Femur (tissue), 1 donor: Measurements from ENCODE around the gene ZFHX3.

Source experiments
- DNase-seq: peaks from one replicate; pipeline ENCODE4 v3.0.0-alpha.2; 2017

Gene ZFHX3

DNA sequence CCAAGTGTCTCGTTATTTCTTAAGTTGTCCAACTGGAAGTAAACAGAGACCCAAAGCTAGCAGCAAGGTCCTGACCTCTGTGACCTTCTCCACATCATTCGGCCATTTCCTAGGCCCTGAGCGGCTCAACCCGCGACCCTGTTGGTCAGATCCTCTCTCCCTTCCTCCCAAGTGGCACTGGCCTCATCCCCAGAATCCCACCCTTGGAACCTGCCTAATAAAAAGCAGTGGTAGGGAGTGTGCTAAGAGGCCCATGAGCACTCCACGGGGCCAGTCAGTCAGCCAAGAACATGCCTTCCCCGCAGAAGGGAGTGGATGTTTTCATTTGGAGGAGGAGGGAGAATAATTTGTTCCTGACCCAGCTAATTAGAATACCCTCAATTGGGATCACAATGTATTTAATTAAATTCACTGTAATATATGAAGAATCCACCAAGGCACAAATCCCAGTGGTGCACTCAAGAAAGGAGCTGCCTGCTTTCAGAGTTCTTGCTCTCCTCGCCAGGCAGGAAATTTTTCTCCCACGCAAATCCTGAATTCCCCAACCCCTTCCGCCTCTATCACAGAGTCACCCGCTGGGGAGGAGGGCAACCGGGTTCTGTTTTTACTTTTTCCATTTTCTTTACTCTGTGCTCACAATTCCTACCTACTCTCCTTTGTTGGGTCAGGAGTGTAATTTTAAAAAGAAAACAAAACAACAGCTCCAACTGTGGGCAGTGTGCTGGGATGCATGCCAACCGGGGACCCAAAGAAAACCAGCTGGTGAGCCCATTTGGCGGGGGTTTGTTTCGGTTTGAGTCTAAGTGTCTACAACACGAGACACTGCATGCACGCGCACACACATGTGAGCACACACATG, 153.4 kb downstream of the ZFHX3 start:
- DNase-seq, result peak; percentile 44

DNA sequence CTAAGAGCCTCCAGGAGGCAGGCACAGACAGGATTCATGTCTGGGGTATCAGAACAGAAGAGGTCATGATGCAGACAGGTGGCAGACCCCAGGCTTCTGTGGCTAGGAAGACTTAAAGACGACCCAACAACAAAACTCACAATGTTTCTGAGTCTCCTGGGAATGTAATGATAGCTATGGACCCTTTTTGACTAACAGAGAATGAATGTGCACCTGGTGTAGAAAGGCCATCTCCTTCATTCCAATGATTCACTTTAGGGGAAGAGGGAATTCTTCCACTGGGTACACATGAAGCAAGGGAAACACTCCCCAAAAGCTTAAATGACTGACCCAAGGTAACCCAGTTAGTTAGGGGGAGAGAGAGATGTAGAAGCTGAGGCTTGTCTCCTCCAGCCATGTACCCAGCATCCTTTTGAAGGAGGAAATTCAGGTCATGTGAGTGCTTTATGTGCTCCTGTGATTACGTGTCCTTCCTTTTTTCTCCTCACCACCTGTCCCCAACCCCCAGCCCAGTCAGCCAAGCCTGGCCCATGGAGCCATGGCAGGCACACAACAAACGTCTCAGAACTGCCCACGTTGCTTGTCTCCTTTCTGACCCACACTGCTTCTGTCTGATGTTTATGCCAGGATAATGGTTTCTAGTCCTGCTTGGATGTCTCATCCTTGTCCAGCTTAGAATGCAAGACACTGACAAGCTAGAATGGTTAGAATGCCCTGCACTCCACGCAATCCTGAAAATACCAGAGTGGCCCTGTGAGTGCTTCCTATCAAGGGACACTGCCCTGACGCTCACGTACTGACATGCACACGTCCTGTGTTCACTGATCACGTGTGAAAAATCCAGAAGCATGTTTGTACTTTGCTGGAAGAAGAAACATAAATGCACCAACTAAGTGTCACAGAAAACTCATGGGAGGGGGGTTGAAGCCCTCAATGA, 156.4 kb downstream of the ZFHX3 start:
- no peak for DNase-seq

DNA sequence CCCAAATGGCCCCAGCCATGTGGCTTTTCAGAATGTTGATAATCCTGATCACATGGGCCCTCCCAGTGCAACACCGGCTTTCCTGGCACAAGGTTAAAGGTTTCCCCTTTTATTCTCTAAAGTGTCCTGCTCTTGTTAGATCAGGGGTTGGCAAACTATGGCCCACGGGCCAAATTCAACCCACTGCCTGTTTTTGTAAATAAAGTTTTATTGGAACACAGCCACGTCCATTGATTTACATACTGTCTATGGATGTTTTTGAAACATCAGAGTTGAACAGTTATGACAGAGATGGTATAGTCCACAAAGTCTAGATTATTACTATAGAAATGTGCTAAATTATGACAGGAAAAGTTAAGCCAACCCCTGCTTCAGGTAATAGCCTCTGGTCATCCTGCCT, 157.3 kb downstream of the ZFHX3 start:
- no peak for DNase-seq

DNA sequence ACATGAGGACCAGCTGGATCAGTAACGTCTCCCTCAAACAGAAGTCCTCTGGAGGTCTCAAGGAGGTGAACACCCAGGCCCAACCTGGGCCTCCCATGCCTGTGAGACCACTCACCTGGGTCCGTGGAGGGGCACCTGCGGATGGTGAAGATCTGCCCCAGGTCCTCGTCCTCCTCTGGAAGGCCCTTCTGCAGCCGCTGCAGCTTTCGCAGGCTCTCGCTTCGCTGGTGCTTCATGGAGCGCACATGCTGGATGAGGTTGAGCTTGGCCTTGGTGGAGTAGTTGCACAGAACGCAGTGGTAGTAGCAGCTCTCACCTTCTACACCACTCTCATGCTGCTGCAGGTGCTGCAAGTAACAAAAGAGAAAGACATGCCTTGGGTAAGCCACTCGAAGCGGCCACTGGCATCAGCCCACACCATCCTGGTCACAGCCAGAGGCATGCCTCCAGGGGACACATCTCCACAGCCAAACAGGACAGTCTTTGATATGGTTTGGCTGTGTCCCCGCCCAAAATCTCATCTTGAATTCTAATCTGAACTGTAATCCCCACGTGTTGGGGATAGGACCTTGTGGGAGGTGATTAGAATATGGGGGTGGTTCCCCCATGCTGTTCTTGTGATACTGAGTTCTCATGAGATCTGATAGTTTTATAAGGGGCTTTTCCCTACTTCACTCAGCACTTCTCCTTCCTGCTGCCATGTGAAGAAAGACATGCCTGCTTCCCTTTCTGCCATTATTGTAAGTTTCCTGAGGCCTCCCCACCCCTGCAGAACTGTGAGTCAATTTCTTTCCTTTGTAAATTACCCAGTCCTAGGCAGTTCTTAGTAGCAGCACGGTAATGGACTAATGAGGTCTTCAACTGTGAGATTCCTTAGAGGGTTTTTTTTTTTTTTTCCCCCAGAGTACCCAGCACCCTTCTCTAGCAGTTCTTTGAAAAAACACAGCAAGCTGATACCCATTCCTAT, 158.0 kb downstream of the ZFHX3 start:
- no peak for DNase-seq

DNA sequence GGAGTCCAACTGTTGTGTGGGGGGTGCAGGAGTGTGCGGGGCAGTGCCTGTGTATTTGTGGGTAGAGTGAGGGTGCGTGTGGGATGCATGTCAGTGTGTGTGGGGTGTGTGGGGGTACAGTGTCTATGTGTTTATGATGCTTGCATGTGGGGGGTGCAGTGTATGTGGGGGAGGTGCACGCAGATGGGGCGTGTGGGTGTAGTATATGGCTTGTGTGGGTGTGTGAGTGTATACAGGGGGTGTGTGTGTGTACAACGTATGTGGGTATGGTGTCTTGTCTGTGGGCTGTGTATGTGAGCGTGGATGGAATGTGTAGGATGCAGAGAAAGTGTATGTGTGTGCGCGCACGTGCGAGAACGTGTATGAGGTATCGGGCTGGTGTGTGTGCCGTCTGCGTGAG, 160.4 kb downstream of the ZFHX3 start:
- no peak for DNase-seq

DNA sequence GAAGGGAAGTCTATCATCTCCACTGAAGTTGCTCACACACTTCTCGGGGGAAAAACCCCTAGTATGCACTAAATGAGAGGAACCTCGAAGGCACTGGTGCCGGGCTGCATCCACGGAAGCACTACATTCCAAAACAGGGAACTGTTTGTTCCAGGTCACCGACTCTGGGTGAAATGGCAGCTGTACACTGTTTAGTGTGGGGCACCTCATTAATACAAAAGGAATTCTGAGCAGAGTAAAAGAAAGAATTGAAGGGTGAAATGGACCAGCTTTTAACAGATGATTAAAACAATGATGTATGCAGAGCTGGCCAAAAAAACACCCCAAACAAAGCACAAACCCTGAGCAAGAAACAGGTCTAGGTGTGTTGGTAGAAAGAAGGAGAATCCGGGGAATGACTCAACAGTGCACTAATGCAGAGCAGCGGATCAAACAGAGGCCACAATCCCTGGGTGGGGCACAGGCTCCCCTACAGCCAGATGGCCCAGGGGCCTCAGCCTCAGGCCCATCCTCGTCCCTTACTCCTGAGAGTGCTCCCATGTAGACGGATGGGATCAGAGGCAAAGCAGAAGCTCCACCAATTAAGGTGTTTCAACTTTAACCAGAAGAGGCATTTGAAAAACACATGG, 161.5 kb downstream of the ZFHX3 start:
- no peak for DNase-seq

DNA sequence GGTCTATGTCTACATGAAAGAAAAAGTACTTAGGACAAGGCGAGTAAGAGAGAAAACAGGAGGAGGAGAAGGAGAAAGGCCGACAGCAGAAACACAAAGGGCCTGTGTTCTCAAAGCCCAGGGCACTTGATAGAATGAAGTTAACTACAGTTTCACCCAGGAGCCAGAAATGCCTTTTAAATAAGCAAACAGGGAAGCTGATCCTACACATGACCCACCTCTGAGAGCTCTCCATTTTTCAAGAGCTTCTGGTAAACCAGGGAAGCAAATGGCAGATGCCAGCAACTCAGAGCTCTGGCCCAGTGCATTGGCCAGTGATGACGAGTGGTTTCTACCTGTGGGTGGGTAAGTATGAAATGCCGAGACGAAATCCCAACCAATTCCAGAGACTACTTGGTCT, 163.4 kb downstream of the ZFHX3 start:
- no peak for DNase-seq

DNA sequence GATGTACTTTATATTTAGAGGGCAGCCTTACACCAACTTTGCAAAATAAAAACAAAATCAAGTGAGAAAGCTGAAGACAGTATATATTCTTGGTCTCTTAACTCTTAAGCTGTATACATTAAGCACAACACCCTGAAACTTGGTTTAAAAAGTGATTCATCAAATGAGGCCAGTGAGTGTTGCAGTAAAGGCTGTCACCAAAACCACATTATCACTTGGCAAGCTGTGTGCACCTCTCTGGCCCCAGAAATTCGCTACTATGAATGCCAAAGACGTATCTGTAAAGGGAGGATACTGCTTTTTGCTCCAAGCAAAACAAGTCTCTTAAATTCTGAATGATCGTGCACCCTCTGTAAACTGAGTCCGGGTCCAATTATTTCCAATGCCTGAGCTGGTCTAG, 163.9 kb downstream of the ZFHX3 start:
- DNase-seq, result no peak

DNA sequence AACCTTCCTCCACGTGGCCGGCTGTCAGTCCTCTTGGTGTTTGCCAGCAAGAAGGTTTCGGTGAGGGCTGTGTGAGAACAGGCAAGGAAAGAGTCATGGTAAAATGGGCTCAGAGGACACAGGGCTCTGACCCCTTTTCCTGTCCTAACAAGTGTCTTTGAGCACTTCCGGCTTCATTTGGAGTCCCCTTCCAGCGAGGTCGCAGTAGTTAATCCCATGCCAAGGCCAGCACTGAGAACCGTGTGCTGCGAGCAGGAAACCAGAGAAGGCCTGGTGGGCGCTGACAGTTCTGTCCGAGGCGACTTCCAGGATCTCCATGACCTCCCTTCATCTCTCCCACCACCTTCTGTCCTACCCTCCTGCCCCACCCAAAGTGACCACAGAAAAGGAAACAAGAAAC, 168.1 kb downstream of the ZFHX3 start:
- DNase-seq, result no peak

DNA sequence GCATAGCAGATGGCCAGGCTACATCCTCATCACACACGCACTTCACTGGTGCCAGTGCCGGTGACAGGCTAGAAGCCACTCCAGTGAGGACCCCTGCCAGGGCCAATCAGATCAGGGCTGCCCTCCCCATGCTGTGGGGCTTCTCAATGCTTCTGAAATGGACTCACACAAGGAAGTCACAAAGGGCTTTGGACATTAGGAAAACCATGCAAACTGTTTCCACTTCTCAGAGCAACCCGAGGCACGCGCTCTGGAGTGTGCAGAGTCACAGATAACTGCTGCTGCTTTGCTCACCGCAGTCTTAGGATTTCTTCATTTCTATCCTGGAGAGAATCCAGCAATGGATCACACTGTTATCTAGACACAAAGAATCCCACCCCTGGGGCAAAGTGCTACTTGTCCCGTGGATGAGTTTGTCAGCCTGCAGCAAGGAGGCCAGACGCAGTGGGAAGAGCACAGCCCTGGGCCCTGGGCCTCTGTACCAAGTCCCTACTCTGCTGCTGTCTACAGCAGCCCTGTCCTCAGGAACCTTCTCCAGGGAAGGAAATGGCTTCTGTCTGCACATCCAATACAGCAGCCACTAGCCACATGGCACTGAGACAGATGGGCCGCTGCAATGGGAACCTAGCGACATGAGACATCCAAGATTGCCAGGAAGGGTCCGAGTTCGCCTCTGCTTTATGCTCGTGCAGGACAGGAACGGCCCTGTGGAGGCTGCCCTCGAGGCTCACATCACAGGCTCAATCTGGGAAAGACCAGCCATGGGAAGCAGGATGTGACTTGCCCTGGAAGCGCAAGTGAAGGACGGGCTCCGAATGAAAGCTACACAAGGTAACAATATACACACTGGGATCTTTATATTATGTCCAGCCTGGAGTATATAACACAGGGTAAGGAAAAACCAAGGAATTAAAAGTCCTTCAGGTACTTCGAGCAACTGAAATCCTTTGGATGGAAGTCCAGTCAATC, 169.3 kb downstream of the ZFHX3 start:
- no peak for DNase-seq

DNA sequence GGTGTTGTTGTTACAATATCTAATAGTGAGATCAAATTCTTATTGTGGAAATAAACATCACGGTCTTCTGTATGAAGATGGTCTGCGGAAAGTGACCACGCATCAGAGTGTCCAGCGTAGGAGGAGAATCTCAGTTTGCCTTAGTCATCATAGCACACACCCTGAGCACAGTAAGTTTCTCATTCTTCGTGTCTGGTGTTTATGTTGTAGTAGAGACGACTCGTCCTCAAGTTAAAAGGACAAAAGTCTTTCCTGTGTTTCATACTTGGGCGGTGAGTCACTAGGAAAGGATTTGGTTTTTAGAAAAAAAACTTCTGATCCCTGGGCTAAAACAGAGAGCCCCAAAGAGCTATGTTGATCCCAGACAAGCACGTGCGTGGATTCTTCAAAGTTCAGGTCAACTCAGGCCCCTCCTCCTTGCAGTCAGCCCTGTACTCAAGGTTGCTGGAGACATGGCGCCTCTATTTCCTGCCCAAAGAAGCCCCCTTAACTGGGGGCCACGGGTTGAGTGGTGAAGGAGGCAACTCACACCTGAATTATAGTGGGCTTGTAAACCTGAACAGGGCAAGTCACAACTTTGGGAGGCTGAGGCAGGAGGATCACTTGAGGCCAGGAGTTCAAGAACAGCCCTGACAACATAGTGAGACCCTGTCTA, 170.4 kb downstream of the ZFHX3 start:
- DNase-seq, result no peak

DNA sequence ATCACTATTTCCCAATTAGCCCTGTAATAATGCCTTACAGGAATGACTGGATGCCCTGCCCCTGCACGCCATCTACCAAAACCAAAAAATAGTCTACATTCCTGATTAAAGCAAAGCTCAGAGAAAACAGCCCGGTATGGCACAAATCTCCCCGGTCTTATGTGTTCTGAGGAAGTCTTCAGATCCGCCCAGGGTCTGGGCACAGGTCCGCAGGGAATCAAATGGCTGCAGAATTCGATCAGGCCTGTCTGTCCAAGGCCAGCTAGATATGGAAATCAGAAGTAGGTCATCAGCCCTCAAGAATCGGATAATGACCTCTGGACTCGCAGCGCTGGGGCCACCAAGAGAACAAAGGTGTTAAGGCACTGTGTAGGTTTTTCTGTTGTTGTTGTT, 171.0 kb downstream of the ZFHX3 start:
- no peak for DNase-seq

DNA sequence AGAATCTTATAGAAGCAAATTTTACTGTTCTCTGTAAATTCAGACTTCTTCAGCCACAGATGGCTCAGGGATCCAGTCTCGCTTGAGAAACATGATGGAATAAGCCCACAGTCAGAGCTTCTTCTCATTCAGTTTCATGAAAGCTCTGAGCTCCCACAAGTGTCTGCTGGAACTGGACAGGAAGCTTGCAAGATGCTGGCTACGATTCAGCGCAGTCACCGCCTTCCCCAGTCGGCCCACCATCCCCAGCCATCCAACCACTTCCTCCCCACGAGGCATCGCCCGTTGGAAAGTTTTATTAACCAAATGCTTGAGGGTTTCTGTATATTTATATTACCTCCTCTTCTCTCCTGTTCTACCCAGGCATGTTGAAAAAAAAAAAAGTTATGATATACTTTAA, 171.7 kb downstream of the ZFHX3 start:
- peak; percentile 85 for DNase-seq

DNA sequence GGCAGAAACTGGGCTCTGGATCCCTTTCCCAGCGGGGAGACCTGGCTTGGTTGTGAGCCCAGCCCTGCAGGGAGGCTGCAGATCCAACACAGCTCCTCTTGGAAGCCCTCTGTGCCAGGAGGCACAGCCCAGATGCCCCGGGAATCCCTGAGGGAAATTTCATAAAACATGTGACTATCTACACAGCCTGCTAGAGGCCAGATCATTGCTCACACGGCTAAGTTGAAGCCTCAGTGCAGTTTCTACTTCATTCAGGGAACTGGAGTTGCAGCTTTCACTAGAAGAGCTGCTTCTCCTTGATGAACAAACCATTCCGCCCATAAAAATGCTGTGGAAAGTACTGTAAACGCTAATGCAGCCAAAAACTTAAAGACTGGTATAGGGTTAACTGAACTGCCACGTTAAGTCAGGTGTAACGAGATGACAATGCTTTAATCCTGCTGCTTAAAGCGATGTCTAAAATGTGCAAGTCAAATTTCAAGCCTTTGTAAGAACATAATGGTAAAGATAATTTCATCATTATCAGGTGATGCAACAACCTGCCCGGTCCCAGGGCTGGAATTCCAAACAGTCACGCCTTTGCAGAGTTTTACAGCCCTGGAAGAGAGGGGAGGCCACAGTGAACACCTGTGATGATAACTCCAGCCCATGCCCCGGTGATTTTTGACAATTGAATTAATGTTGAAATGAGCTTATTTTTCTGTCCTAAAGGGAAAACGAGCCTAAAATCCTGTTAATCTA, 172.5 kb downstream of the ZFHX3 start:
- DNase-seq, result no peak

DNA sequence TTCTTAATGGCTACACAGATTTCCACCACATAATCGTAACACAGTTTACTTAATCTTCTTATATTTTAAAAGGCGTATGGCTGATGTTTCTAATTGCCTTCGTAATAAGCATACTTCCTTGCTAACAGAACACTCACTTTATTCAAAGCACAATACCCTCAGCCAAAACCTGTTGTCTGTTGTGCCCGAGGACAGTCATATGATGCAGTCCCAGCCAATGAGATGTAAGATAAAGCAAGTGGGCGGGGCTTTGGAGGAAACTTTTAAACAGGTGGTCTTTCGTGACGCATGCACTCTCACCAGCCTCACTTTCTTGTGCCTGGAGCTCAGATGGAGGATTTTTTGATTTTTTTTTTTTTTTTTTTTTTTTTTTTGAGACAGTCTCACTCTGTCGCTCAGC, 174.1 kb downstream of the ZFHX3 start:
- no peak for DNase-seq

DNA sequence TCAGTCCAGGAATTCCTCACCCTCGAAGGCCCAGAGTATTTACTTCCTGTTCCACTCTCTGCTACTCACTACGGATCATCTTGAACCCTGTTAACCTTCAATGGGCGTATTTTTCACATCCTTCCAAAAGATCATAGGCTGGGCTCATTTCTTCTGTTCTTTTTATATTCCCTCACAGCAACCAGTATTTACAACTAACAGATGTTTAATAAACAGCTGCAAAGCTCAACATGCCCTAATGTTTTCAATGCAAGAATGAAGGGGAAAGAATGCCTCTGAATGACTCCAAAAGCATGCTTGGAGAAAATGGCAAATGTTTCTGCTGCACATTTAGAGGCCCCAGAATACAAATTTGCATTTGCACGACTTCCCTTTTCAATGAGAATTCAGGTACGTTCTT, 174.9 kb downstream of the ZFHX3 start:
- no peak for DNase-seq

DNA sequence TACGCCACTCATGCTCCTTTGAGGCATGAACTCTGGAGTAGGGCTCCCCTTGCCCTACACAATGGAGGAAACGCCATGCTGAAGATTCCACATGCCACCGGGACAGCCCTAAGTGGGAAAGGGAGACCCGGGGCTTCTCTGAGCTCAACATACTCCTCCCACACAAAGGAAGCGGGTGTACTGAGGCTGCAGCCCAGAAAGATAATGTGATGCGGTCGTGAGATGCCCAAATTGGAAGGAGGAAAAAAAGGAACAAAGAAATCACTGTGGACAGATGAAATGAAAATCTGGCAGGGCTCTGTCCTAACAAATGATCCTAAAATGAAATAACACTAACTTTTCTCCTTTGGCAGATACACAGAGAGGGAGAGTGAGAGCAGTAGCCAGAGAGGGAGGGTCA, 182.1 kb downstream of the ZFHX3 start:
- DNase-seq, result no peak

DNA sequence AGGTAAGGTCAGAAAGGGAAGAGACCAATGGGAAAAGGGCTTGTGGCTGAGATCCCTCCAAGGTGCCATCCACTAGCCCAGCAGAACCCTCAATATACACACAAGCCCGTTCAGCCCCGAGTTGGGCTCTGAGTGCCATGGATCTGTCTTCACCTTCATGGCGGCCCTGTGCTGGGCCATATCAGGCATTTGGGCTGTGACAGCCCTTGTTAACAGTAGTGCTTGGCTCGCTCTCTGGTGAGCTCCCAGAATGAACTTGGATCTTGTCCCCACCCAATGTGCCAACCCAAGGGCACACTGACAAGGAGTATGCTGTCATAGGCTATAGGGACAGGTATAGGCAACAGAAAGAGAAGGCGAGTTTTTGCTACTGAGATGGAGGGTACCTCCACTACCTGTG, 182.7 kb downstream of the ZFHX3 start:
- no peak for DNase-seq

DNA sequence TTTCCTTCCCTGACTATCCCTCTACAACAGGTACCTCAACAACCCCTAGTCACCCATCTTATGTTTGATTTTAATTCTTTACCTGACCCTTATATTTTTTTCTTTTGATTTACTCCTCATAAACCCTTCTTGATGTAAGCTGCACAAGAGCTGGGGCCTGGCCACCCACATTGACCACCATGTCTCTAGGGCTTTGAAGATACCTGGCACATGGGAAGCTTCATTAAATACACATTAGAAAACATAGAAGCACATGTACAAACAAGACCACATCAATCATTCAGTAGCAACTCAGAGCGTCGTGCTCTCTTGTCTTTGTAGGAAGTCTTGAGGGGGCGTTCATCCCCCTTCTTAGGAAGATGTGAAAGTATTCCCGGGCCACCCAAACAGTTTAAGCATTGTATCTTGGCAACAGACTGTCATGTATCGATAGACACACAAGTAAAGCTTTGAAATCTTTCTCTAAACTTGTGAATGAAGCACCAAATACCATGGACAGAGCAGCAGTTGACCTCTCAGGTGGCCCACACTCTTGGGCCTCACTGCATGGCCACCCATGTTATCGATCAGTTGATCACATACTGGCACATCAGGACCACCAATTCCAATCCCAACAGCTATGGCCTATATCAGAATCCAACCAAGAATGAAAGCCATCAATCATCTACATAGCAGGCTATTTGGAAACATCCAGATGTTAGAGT, 183.6 kb downstream of the ZFHX3 start:
- DNase-seq, result no peak
